ENCODE measurements around the gene TACC2. TPM values are rescaled to one million over a fixed set of nuclear protein-coding genes. Genes with fewer than 3 reads are reported as not detected.

The TACC2 gene
- total RNA-seq, 4 donors from 2014 or later: 191 to 400 (median 261) TPM

DNA sequence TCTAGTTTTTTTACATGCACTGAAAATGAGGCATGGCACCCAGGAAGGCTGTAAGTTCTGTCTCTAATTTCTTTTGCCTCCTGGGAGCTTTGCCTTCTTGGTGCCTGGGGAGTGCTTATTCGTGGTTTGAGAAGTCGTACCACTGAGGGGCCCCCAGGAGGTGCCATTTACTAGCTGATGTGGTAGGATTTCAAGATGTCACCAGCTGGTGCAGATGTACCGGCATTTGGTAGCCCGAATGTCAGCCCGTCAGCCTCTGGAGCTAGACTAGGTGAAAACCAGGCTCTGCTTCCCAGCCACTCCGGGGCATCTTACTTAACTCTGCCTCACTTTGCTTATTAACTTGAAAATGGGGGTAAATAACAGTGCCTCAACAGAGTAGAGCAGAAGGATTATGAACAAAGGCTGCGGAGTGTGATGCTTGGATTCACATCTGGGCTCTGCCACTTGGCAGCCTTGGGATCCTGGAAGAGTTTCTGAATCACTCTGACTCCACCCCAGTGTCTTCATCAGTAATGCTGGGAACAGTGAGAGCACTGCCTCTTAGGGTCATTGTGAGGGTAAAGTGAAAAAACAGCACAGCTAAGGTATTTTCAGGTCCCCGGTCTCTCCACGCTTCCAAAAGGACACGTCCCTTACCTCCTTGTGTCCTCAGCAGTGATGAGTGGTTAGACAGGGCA lies 250.8 kb downstream of the TACC2 start:
- H3K4me3 ChIP-seq (ENCODE audit: low read depth, poor library complexity, severe bottlenecking): no peak overlapping the region
- no peak for DNase-seq (ENCODE audit: low spot score in 2 of 2)
- intact Hi-C loops (cut with DNase I; ENCODE audit: low total_unique reads): no loop called here
- TF ChIP-seq, protein P1, sequence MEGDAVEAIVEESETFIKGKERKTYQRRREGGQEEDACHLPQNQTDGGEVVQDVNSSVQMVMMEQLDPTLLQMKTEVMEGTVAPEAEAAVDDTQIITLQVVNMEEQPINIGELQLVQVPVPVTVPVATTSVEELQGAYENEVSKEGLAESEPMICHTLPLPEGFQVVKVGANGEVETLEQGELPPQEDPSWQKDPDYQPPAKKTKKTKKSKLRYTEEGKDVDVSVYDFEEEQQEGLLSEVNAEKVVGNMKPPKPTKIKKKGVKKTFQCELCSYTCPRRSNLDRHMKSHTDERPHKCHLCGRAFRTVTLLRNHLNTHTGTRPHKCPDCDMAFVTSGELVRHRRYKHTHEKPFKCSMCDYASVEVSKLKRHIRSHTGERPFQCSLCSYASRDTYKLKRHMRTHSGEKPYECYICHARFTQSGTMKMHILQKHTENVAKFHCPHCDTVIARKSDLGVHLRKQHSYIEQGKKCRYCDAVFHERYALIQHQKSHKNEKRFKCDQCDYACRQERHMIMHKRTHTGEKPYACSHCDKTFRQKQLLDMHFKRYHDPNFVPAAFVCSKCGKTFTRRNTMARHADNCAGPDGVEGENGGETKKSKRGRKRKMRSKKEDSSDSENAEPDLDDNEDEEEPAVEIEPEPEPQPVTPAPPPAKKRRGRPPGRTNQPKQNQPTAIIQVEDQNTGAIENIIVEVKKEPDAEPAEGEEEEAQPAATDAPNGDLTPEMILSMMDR (IDR thresholded peaks at IDR 0.05): no peak
- TF ChIP-seq POLR2A (IDR thresholded peaks at IDR 0.05): no peak
- WGBS, 2 donors: 71 to 82% methylated on average over 10 of the region's 10 CpGs

DNA sequence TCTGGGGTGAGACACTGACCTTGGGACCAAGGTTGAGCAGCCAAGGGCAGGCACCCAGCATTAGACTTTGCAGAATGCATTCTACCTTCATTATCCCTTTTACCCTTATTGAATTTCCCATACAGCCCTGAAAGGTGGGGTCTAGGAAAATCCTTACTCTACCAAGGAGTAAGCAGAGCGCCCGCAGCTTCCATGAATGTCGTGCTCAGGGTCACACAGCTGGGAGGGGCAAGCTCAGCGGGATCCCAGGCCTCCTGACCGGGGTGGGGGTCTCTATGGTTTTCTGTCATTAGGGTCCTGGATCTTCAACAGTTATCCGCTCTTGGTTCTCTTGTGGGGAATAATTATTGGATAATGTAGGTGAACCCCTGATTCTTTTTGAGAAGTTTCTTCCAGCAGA lies 251.4 kb downstream of the TACC2 start:
- intact Hi-C loops (cut with DNase I; ENCODE audit: low total_unique reads): no loop called here
- no peak for TF ChIP-seq POLR2A (IDR thresholded peaks at IDR 0.05)
- no peak for DNase-seq (ENCODE audit: low spot score in 2 of 2)
- H3K4me3 ChIP-seq (ENCODE audit: low read depth, poor library complexity, severe bottlenecking): no peak overlapping the region
- WGBS, 2 donors: 92 to 95% methylated on average over 6 of the region's 6 CpGs

DNA sequence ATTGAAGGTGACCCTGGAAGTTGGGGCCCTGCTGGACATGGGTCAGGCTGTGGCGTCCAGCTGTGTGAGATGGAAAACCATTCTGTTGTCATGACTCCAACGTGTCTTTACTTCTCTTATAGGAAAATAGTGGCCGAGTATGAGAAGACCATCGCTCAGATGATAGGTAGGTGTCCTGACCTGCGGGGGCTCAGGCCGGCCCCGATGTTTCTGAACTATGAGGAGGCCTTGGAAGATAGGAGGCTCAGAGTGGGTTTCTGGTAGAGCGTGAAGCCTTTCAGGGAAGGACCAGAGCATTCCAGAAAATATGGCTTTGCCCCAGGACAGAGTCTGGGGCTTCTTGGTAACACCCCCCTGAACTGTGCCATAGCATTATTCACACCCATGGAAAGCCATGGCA lies 252.9 kb downstream of the TACC2 start:
- TF ChIP-seq, protein P1 (IDR thresholded peaks at IDR 0.05): no peak
- TF ChIP-seq POLR2A (IDR thresholded peaks at IDR 0.05): no peak
- H3K4me3 ChIP-seq (ENCODE audit: low read depth, poor library complexity, severe bottlenecking): no peak overlapping the region
- intact Hi-C loops (cut with DNase I; ENCODE audit: low total_unique reads): no loop called here
- WGBS, 2 donors: 92 to 96% methylated on average over 8 of the region's 8 CpGs
- DNase-seq (ENCODE audit: low spot score in 2 of 2): no peak

DNA sequence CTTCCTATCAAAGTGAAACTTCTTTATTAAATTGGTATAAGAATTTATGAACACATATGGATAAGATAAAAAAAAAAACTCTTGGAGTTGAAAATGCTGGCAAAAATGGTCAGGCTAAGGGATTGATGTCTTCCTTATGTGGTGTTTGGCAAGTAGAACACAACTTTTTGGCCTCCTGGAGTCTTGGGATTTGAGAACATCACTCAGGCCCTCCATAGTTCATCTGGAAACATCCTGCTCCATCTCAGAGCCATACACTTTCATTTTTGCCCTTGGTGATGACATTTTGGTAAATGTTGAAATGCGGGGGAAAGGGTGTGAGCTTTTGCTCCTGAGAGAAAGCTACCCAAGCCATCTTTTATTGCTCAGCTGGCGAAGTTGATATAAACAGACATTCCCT lies 254.6 kb downstream of the TACC2 start:
- no peak for DNase-seq (ENCODE audit: low spot score in 2 of 2)

DNA sequence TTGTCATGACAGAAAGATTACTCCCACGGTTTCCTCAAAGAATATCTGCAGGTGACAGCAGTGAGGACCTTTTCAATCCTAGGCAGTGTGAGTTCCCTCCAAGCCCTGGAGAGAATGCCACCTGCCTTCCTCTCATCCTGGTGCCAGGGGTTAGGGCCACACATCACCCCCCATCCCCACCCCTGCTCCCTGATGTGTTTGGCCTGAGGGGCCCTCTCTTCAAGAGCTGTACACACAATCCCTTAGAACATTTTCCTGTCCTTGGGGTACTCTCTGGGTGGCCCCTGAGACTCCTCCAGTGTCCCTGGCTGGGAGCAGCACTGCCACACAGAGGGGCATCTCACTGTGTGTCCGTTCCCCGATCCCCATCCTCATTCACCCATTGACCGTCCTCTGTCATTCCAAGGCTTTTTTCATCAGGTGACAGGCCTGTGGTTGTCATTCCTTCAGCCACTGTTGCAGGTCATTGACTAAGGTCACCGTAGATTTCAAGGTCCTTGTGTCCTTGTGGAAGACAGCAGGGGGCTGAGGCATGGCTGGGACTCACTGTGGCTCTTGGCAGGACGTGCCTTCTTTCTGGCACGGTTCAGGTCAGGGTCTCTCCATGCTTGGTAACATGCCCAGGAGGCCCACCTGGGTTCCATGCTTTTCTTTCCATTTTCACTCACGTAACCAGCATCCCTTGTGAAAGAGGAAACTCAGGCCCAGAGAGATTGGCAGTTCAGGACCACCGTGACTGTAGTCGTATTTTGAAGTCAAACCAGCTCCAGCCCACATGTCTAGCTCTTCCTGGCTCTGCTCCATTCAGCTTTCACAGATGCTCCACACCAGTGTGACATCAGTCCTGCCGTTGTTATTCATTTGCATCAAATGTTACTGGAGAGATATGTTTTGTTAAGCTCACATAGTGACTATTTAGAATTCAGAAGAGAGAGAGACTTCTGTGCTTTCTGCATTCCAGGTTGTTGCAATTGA lies 255.3 kb downstream of the TACC2 start:
- WGBS, 2 donors: 79% methylated on average over 11 of the region's 11 CpGs
- TF ChIP-seq POLR2A (IDR thresholded peaks at IDR 0.05): no peak
- TF ChIP-seq, protein P1 (IDR thresholded peaks at IDR 0.05): no peak
- H3K4me3 ChIP-seq (ENCODE audit: low read depth, poor library complexity, severe bottlenecking): no peak overlapping the region
- no peak for DNase-seq (ENCODE audit: low spot score in 2 of 2)
- intact Hi-C loops (cut with DNase I; ENCODE audit: low total_unique reads): no loop called here

More for the DNA sequence above, 254.6 kb downstream of the TACC2 start:
- WGBS, 2 donors: 68 to 80% methylated on average over 2 of the region's 2 CpGs
- TF ChIP-seq, protein P1 (IDR thresholded peaks at IDR 0.05): no peak
- TF ChIP-seq POLR2A (IDR thresholded peaks at IDR 0.05): no peak
- H3K4me3 ChIP-seq (ENCODE audit: low read depth, poor library complexity, severe bottlenecking): no peak overlapping the region
- intact Hi-C loops (cut with DNase I; ENCODE audit: low total_unique reads): no loop called here

DNA sequence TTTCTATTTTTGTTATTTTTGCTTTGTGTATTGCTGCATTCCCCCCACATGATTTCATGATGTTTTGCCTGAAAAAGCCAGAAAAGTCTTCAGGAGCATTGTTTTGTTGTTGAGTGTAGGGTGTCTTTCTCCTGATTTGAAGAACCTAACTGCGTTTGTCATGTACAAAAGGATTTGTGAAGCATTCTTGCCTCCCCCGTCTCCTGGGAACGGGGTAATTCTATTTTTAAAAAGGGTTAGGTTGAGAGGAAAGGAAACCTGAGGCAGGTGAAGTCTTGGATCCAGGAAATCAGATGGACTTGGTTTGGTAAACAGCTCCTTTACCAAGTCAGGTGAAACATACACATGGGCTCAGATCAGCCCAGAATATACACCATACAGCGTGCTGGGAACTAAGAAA lies 256.2 kb downstream of the TACC2 start:
- WGBS, 2 donors: 81 to 86% methylated on average over 4 of the region's 4 CpGs
- intact Hi-C loops (cut with DNase I; ENCODE audit: low total_unique reads): no loop called here
- TF ChIP-seq, protein P1 (IDR thresholded peaks at IDR 0.05): no peak
- TF ChIP-seq POLR2A (IDR thresholded peaks at IDR 0.05): no peak
- DNase-seq (ENCODE audit: low spot score in 2 of 2): no peak
- H3K4me3 ChIP-seq (ENCODE audit: low read depth, poor library complexity, severe bottlenecking): no peak overlapping the region

Data from lower leg skin (tissue), 4 donors.